ENCODE data around the gene PRSS58. TPM values are rescaled to one million over a fixed set of nuclear protein-coding genes. Genes with fewer than 3 reads are reported as not detected.

PRSS58 gene
- total RNA-seq, 5 donors from 2014 or later (not counting 1 experiment from before 2014, with no cell fraction given) = not detected

GRCh38 chr7:142272841-142273240 is 15.0 kb upstream of the PRSS58 start:
- H3K27ac ChIP-seq (ENCODE audit: low read length) = no peak overlapping the region
- Mint-ChIP-seq H3K4me3 (no peak overlapping the region), H3K9me3 (peaks cover 12 to 13% (median 13%) of the 10 kb centered on the region in 3 donors), H3K27ac (no peak overlapping the region), H3K27me3 (peaks cover 27 to 31% of the 10 kb centered on the region in 2 donors), H3K4me1 (no peaks in the 10 kb centered on the region), H3K36me3 (peaks cover 8% of the 10 kb centered on the region)
- WGBS (ENCODE audit: insufficient coverage) = 60% methylated on average over 1 of the region's 2 CpGs
- ATAC-seq (replicated peaks in 1 of 4) (no peak), DNase-seq (no peak)
- no peaks in the 10 kb centered on the region for H3K36me3 ChIP-seq (ENCODE audit: control insufficient read depth in 2 of 2, extremely low read depth in 1 of 2, insufficient read depth in 1 of 2, low read length in 1 of 2)
- H3K4me3 ChIP-seq (ENCODE audit: control insufficient read depth in 1 of 2, extremely low read depth in 1 of 2, low read length in 1 of 2) = no peak overlapping the region
- ChIA-PET CTCF (no interaction called here), POLR2A (interaction anchor here in 1 of 2 donors (0.7 kb wide), 1 partner anchor 360 kb away, joined by 3 read pairs; no protein-coding TSS in a partner anchor)
- H3K27me3 ChIP-seq (replicated peaks in 1 of 2; ENCODE audit: control insufficient read depth in 2 of 2, extremely low read depth in 1 of 2, insufficient read depth in 2 of 2, low read length in 1 of 2) = peaks cover 0 to 4% of the 10 kb centered on the region in 2 experiments
- H3K9me3 ChIP-seq = no peaks in the 10 kb centered on the region
- H3K4me1 ChIP-seq (ENCODE audit: control insufficient read depth in 1 of 2, extremely low read depth in 1 of 2, insufficient read depth in 2 of 2, low read length in 2 of 2) = no peaks in the 10 kb centered on the region

GRCh38 chr7:142263598-142264380 is 5.9 kb upstream of the PRSS58 start:
- no peak for ATAC-seq (replicated peaks in 1 of 4)
- Histone ChIP-seq H3K4me1 (ENCODE audit: control insufficient read depth in 1 of 2, extremely low read depth in 1 of 2, insufficient read depth in 2 of 2, low read length in 2 of 2) (no peaks in the 10 kb centered on the region), H3K4me3 (ENCODE audit: control insufficient read depth in 1 of 2, extremely low read depth in 1 of 2, low read length in 1 of 2) (no peak overlapping the region), H3K36me3 (ENCODE audit: control insufficient read depth in 2 of 2, extremely low read depth in 1 of 2, insufficient read depth in 1 of 2, low read length in 1 of 2) (no peaks in the 10 kb centered on the region), H3K27me3 (replicated peaks in 1 of 2; ENCODE audit: control insufficient read depth in 2 of 2, extremely low read depth in 1 of 2, insufficient read depth in 2 of 2, low read length in 1 of 2) (no peaks in the 10 kb centered on the region), H3K9me3 (no peaks in the 10 kb centered on the region), H3K27ac (ENCODE audit: low read length) (no peak overlapping the region)
- Mint-ChIP-seq H3K4me1 (no peaks in the 10 kb centered on the region), H3K27me3 (peaks cover 19 to 20% of the 10 kb centered on the region in 2 donors), H3K4me3 (no peak overlapping the region), H3K9me3 (peaks cover 0 to 7% (median 4%) of the 10 kb centered on the region in 3 donors), H3K36me3 (no peaks in the 10 kb centered on the region), H3K27ac (no peak overlapping the region)
- 25% methylated on average over 1 of the region's 8 CpGs for WGBS (ENCODE audit: insufficient coverage)
- POLR2A ChIA-PET = no interaction called here
- CTCF ChIA-PET = interaction anchor here in 1 of 2 donors (0.6 to 1.2 kb wide), 2 partner anchors 14 to 525 kb away, joined by 4 read pairs; no protein-coding TSS in a partner anchor
- DNase-seq = no peak

GRCh38 chr7:142250705-142251104 is 7.2 kb downstream of the PRSS58 start:
- Histone ChIP-seq H3K27ac (ENCODE audit: low read length) (no peak overlapping the region), H3K36me3 (ENCODE audit: control insufficient read depth in 2 of 2, extremely low read depth in 1 of 2, insufficient read depth in 1 of 2, low read length in 1 of 2) (no peaks in the 10 kb centered on the region), H3K4me3 (ENCODE audit: control insufficient read depth in 1 of 2, extremely low read depth in 1 of 2, low read length in 1 of 2) (no peak overlapping the region), H3K27me3 (replicated peaks in 1 of 2; ENCODE audit: control insufficient read depth in 2 of 2, extremely low read depth in 1 of 2, insufficient read depth in 2 of 2, low read length in 1 of 2) (peaks cover 0 to 5% of the 10 kb centered on the region in 2 experiments), H3K9me3 (no peaks in the 10 kb centered on the region), H3K4me1 (ENCODE audit: control insufficient read depth in 1 of 2, extremely low read depth in 1 of 2, insufficient read depth in 2 of 2, low read length in 2 of 2) (no peaks in the 10 kb centered on the region)
- CTCF ChIA-PET = interaction anchor here in 1 of 2 donors (0.6 to 0.7 kb wide), 2 partner anchors 52 to 597 kb away, joined by 3 to 6 read pairs; no protein-coding TSS in a partner anchor
- Mint-ChIP-seq H3K27me3 (peaks cover 0 to 8% of the 10 kb centered on the region in 2 donors), H3K27ac (no peak overlapping the region), H3K36me3 (no peaks in the 10 kb centered on the region), H3K9me3 (no peaks in the 10 kb centered on the region), H3K4me3 (no peak overlapping the region), H3K4me1 (no peaks in the 10 kb centered on the region)
- ATAC-seq (replicated peaks in 1 of 4) (no peak), DNase-seq (no peak)
- whole genome bisulfite sequencing (ENCODE audit: insufficient coverage) = no CpG with 5 or more reads among the region's 2 CpGs
- POLR2A ChIA-PET = interaction anchor here in 1 of 2 donors (0.6 kb wide), 1 partner anchor 111 kb away, joined by 4 read pairs; no protein-coding TSS in a partner anchor

- no peaks in the 10 kb centered on the region for H3K4me1 Mint-ChIP-seq
- ChIA-PET POLR2A (no interaction called here), CTCF (interaction anchor here in 1 of 2 donors (0.9 kb wide), 1 partner anchor 13 kb away, joined by 4 read pairs; no protein-coding TSS in a partner anchor)
- no peak overlapping the region for H3K4me3 Mint-ChIP-seq
- Histone ChIP-seq H3K9me3 (no peaks in the 10 kb centered on the region), H3K4me3 (ENCODE audit: control insufficient read depth in 1 of 2, extremely low read depth in 1 of 2, low read length in 1 of 2) (no peak overlapping the region), H3K4me1 (ENCODE audit: control insufficient read depth in 1 of 2, extremely low read depth in 1 of 2, insufficient read depth in 2 of 2, low read length in 2 of 2) (no peaks in the 10 kb centered on the region), H3K27ac (ENCODE audit: low read length) (no peak overlapping the region), H3K36me3 (ENCODE audit: control insufficient read depth in 2 of 2, extremely low read depth in 1 of 2, insufficient read depth in 1 of 2, low read length in 1 of 2) (no peaks in the 10 kb centered on the region), H3K27me3 (replicated peaks in 1 of 2; ENCODE audit: control insufficient read depth in 2 of 2, extremely low read depth in 1 of 2, insufficient read depth in 2 of 2, low read length in 1 of 2) (peaks cover 0 to 9% of the 10 kb centered on the region in 2 experiments)
- ATAC-seq (replicated peaks in 1 of 4) (no peak), DNase-seq (no peak)
- H3K27ac Mint-ChIP-seq = no peak overlapping the region
- no peaks in the 10 kb centered on the region for H3K9me3 Mint-ChIP-seq
- peaks cover 6 to 14% of the 10 kb centered on the region in 2 donors for H3K27me3 Mint-ChIP-seq
- H3K36me3 Mint-ChIP-seq = no peaks in the 10 kb centered on the region
Observed at GRCh38 chr7:142249918-142250317, 7.9 kb downstream of the PRSS58 start.

- Histone ChIP-seq H3K4me1 (ENCODE audit: control insufficient read depth in 1 of 2, extremely low read depth in 1 of 2, insufficient read depth in 2 of 2, low read length in 2 of 2) (no peaks in the 10 kb centered on the region), H3K4me3 (ENCODE audit: control insufficient read depth in 1 of 2, extremely low read depth in 1 of 2, low read length in 1 of 2) (no peak overlapping the region), H3K36me3 (ENCODE audit: control insufficient read depth in 2 of 2, extremely low read depth in 1 of 2, insufficient read depth in 1 of 2, low read length in 1 of 2) (no peaks in the 10 kb centered on the region), H3K27me3 (replicated peaks in 1 of 2; ENCODE audit: control insufficient read depth in 2 of 2, extremely low read depth in 1 of 2, insufficient read depth in 2 of 2, low read length in 1 of 2) (peaks cover 0 to 14% of the 10 kb centered on the region in 2 experiments), H3K9me3 (no peaks in the 10 kb centered on the region), H3K27ac (ENCODE audit: low read length) (no peak overlapping the region)
- DNase-seq (no peak), ATAC-seq (replicated peaks in 1 of 4) (no peak)
- ChIA-PET POLR2A (no interaction called here), CTCF (no interaction called here)
- Mint-ChIP-seq H3K27me3 (peaks cover 9 to 17% of the 10 kb centered on the region in 2 donors), H3K36me3 (no peaks in the 10 kb centered on the region), H3K4me3 (no peak overlapping the region), H3K9me3 (no peaks in the 10 kb centered on the region), H3K4me1 (no peaks in the 10 kb centered on the region), H3K27ac (no peak overlapping the region)
- WGBS (ENCODE audit: insufficient coverage) = 29% methylated on average over 3 of the region's 7 CpGs
Observed at GRCh38 chr7:142248166-142249160, 9.4 kb downstream of the PRSS58 start.

- Histone ChIP-seq H3K4me3 (ENCODE audit: control insufficient read depth in 1 of 2, extremely low read depth in 1 of 2, low read length in 1 of 2) (no peak overlapping the region), H3K27ac (ENCODE audit: low read length) (no peak overlapping the region), H3K4me1 (ENCODE audit: control insufficient read depth in 1 of 2, extremely low read depth in 1 of 2, insufficient read depth in 2 of 2, low read length in 2 of 2) (no peaks in the 10 kb centered on the region), H3K27me3 (replicated peaks in 1 of 2; ENCODE audit: control insufficient read depth in 2 of 2, extremely low read depth in 1 of 2, insufficient read depth in 2 of 2, low read length in 1 of 2) (peaks cover 0 to 22% of the 10 kb centered on the region in 2 experiments), H3K36me3 (ENCODE audit: control insufficient read depth in 2 of 2, extremely low read depth in 1 of 2, insufficient read depth in 1 of 2, low read length in 1 of 2) (no peaks in the 10 kb centered on the region), H3K9me3 (no peaks in the 10 kb centered on the region)
- H3K36me3 Mint-ChIP-seq = no peaks in the 10 kb centered on the region
- DNase-seq (no peak), ATAC-seq (replicated peaks in 1 of 4) (no peak)
- H3K4me3 Mint-ChIP-seq = no peak overlapping the region
- POLR2A ChIA-PET = no interaction called here
- WGBS (ENCODE audit: insufficient coverage) = 74% methylated on average over 10 of the region's 10 CpGs
- no peaks in the 10 kb centered on the region for H3K4me1 Mint-ChIP-seq
- H3K27me3 Mint-ChIP-seq = peaks cover 13 to 25% of the 10 kb centered on the region in 2 donors
- H3K27ac Mint-ChIP-seq = no peak overlapping the region
- CTCF ChIA-PET = no interaction called here
- H3K9me3 Mint-ChIP-seq = no peaks in the 10 kb centered on the region
Observed at GRCh38 chr7:142243823-142244222, 14.0 kb downstream of the PRSS58 start.

Data from T-cell (primary cell).